ENCODE data around the gene ABR. TPM values are rescaled to one million over a fixed set of nuclear protein-coding genes. Genes with fewer than 3 reads are reported as not detected.
"Not testable (repeated sequence)": the region's sequence is repeated elsewhere in the genome, so short reads cannot be mapped to it uniquely, and the experiment has no call there.

The ABR gene
- total RNA-seq, 1 donor from 2014 or later = 24.5 TPM

DNA sequence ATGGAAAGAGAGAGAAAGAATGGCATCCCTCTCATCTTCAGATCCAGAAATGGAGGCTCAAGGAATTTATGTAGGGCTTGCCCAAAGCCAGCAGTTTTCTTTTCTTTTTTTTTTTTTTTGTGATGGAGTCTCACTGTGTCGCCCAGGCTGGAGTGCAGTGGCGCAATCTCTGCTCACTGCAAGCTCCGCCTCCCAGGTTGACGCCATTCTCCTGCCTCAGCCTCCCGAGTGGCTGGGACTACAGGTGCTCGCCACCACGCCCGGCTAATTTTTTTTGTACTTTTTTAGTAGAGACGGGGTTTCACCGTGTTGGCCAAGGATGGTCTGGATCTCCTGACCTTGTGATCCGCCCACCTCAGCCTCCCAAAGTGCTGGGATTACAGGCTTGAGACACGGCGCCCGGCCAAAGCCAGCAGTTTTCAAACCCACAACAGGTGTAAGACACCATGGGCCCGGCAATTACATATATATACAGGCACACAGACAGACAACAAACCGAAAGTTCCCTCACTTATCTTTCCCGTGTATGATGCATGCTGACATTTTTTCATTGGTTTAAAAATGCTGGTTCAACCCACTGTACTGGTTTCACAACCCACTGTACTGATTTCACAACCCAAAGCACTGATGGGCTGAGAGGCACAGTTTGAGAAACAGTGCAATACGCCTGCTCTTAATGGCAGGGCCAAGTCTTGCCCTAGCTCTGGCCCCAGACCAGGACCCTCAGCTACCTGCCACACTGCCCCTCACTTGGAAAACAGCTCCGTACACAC is 81.6 kb downstream of the ABR start:
- H3K4me3 ChIP-seq (ENCODE audit: low read length in 3 of 3); H3K9me3 ChIP-seq (ENCODE audit: control insufficient read depth in 3 of 3, low read length in 3 of 3); H3K27ac ChIP-seq (ENCODE audit: low read depth, low read length); H3K27me3 ChIP-seq (ENCODE audit: control insufficient read depth in 3 of 3, insufficient read depth in 3 of 3, low read length in 3 of 3); H3K9ac ChIP-seq (ENCODE audit: low read depth in 1 of 3, low read length in 3 of 3): not testable (repeated sequence)
- H3K36me3 ChIP-seq (ENCODE audit: control insufficient read depth in 3 of 3, insufficient read depth in 3 of 3, low read length in 3 of 3) = peaks cover 8 to 26% (median 16%) of the 10 kb centered on the region in 3 donors
- peaks cover under 1 to 27% (median 9%) of the 10 kb centered on the region in 3 donors for H3K4me1 ChIP-seq (ENCODE audit: control insufficient read depth in 3 of 3, insufficient read depth in 3 of 3, low read length in 3 of 3)

DNA sequence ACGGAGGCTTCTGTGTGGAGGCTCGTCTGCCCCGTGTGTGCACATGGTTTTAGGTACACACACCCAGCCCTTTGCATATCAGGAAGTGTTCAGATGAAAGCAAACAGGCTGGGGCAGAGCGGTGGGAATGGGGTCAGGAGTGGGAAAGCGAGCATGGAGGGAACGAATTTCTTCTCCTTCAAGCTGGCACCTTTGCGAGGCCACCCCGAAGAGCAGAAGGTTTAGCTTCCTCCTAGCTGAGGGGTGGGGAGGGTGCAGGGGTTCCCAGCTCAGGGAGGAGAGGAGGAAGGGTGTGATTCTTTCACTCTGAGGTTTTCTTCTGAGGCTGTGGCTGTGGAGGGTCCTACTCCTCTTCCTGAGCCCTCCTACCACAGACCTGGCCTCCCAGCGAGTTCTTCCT is 83.6 kb downstream of the ABR start:
- no peaks in the 10 kb centered on the region for H3K27me3 ChIP-seq (ENCODE audit: control insufficient read depth in 3 of 3, insufficient read depth in 3 of 3, low read length in 3 of 3)
- no peaks in the 10 kb centered on the region for H3K9me3 ChIP-seq (ENCODE audit: control insufficient read depth in 3 of 3, low read length in 3 of 3)
- H3K36me3 ChIP-seq (ENCODE audit: control insufficient read depth in 3 of 3, insufficient read depth in 3 of 3, low read length in 3 of 3) = peaks cover 12 to 33% (median 28%) of the 10 kb centered on the region in 3 donors
- H3K4me3 ChIP-seq (ENCODE audit: low read length in 3 of 3) = no peak overlapping the region
- H3K4me1 ChIP-seq (ENCODE audit: control insufficient read depth in 3 of 3, insufficient read depth in 3 of 3, low read length in 3 of 3) = peaks cover 0 to 24% (median 9%) of the 10 kb centered on the region in 3 donors
- no peak overlapping the region for H3K9ac ChIP-seq (ENCODE audit: low read depth in 1 of 3, low read length in 3 of 3)
- peak overlapping the region; percentile 40 for H3K27ac ChIP-seq (ENCODE audit: low read depth, low read length)

DNA sequence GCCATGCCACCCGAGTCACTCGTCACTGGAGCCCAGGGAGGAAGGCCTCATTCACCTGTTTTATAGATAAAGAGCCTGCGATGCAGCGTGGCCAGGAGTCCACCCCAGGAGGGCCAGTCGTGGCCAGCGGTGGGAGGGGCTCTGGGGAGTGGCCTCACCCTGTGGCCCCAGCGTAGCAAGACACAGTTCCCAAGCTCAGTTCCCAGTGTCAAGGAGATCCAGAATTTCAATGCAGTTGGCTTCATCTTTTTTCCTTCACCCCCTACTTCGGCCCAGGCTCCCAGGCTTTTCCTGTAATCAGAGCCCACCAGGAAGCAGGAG is 84.0 kb downstream of the ABR start:
- H3K9me3 ChIP-seq (ENCODE audit: control insufficient read depth in 3 of 3, low read length in 3 of 3) = no peaks in the 10 kb centered on the region
- H3K27ac ChIP-seq (ENCODE audit: low read depth, low read length) = peak overlapping the region; percentile 40
- H3K27me3 ChIP-seq (ENCODE audit: control insufficient read depth in 3 of 3, insufficient read depth in 3 of 3, low read length in 3 of 3) = no peaks in the 10 kb centered on the region
- peaks cover 0 to 24% (median 9%) of the 10 kb centered on the region in 3 donors for H3K4me1 ChIP-seq (ENCODE audit: control insufficient read depth in 3 of 3, insufficient read depth in 3 of 3, low read length in 3 of 3)
- H3K36me3 ChIP-seq (ENCODE audit: control insufficient read depth in 3 of 3, insufficient read depth in 3 of 3, low read length in 3 of 3) = peaks cover 17 to 37% (median 32%) of the 10 kb centered on the region in 3 donors
- no peak overlapping the region for H3K4me3 ChIP-seq (ENCODE audit: low read length in 3 of 3)
- H3K9ac ChIP-seq (ENCODE audit: low read depth in 1 of 3, low read length in 3 of 3) = peak overlapping the region in 1 of 3 donors; percentile 6

DNA sequence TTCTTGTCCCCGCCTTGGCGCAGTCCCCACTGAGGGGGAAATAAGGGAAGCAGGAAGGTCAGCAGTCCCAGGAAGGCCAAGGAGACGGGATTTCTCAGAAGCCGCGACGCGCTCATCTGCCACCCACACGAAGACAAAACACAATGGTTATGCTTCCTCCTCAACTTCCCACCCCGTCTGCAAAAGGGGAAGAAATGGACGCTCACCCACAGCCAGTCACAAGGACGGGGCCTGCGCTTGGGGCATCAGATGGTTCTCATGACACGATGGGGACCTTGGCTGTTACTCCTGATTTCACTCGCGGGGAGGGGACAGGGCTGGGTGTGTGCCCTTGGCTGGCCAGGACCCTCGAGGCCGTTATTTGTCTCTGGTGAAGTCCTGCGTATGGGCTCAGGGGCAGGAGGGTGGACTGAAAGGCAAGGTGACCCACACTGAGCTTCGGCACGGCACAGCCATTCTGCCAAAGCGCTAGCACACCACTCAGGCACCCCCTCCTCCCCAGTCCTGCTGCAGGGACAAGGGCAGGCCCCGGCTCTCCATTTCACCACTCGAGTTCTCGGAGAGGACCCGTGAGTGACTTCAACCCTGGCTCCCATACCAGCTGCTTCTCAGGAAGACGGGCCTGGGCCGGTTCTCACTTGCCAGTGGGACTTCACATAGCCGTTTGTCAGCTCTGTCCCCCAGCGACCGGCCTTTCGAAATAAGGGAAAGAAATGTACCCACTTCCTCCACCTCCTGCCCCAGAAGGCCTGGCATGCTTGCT is 84.5 kb downstream of the ABR start:
- peaks cover 0 to 20% (median 6%) of the 10 kb centered on the region in 3 donors for H3K4me1 ChIP-seq (ENCODE audit: control insufficient read depth in 3 of 3, insufficient read depth in 3 of 3, low read length in 3 of 3)

DNA sequence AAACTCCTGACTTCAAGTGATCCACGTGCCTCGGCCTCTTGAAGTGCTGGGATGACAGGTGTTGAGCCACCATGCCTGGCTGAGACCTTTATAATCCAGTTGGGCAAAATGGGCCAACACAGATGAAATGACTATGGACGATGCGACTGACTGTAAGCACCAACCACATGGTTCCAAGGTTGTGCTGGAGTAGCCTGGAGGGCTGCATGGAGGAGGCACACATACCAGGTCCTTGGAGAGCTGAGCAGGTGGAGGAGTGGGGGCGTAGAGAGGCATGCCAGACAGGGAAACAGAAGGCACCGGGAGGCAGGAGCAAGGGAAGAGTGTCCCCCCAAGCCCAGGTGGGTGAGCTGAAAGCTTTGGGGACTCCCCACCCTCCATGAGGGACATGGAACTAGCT is 85.2 kb downstream of the ABR start:
- Histone ChIP-seq H3K27ac (ENCODE audit: low read depth, low read length) (no peak overlapping the region), H3K4me1 (ENCODE audit: control insufficient read depth in 3 of 3, insufficient read depth in 3 of 3, low read length in 3 of 3) (peaks cover 0 to 24% (median 5%) of the 10 kb centered on the region in 3 donors), H3K9me3 (ENCODE audit: control insufficient read depth in 3 of 3, low read length in 3 of 3) (no peaks in the 10 kb centered on the region), H3K27me3 (ENCODE audit: control insufficient read depth in 3 of 3, insufficient read depth in 3 of 3, low read length in 3 of 3) (no peaks in the 10 kb centered on the region), H3K36me3 (ENCODE audit: control insufficient read depth in 3 of 3, insufficient read depth in 3 of 3, low read length in 3 of 3) (peaks cover 24 to 41% (median 38%) of the 10 kb centered on the region in 3 donors), H3K9ac (ENCODE audit: low read depth in 1 of 3, low read length in 3 of 3) (no peak overlapping the region), H3K4me3 (ENCODE audit: low read length in 3 of 3) (no peak overlapping the region)

More for the DNA sequence above, 84.5 kb downstream of the ABR start:
- no peaks in the 10 kb centered on the region for H3K27me3 ChIP-seq (ENCODE audit: control insufficient read depth in 3 of 3, insufficient read depth in 3 of 3, low read length in 3 of 3)
- peak overlapping the region; percentile 40 for H3K27ac ChIP-seq (ENCODE audit: low read depth, low read length)
- no peak overlapping the region for H3K4me3 ChIP-seq (ENCODE audit: low read length in 3 of 3)
- no peaks in the 10 kb centered on the region for H3K9me3 ChIP-seq (ENCODE audit: control insufficient read depth in 3 of 3, low read length in 3 of 3)
- H3K9ac ChIP-seq (ENCODE audit: low read depth in 1 of 3, low read length in 3 of 3) = peak overlapping the region in 1 of 3 donors; percentile 6
- H3K36me3 ChIP-seq (ENCODE audit: control insufficient read depth in 3 of 3, insufficient read depth in 3 of 3, low read length in 3 of 3) = peaks cover 21 to 38% (median 36%) of the 10 kb centered on the region in 3 donors

DNA sequence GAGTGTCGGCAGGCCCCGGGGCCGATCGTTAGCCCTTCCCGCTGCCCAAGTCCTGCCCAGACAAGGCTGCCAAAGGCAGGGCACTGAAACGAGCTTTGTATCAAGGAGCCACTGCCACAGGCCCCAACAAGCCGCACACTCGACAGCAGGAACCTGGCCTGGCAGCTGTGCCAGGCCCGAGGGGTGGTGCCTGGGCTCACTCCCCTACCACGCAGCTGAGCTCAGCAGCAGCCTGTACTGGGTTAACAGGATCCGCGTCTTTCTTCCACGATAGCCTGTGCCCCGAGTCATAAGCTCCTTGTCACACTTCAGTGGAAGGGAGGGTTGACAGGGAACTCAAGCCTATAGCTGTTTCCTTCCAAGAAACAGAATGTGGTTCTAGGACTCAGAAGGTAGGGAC is 87.9 kb downstream of the ABR start:
- H3K4me3 ChIP-seq (ENCODE audit: low read length in 3 of 3) = no peak overlapping the region
- no peaks in the 10 kb centered on the region for H3K27me3 ChIP-seq (ENCODE audit: control insufficient read depth in 3 of 3, insufficient read depth in 3 of 3, low read length in 3 of 3)
- H3K9ac ChIP-seq (ENCODE audit: low read depth in 1 of 3, low read length in 3 of 3) = no peak overlapping the region
- peaks cover 24 to 36% (median 33%) of the 10 kb centered on the region in 3 donors for H3K36me3 ChIP-seq (ENCODE audit: control insufficient read depth in 3 of 3, insufficient read depth in 3 of 3, low read length in 3 of 3)
- H3K4me1 ChIP-seq (ENCODE audit: control insufficient read depth in 3 of 3, insufficient read depth in 3 of 3, low read length in 3 of 3) = peaks cover 7 to 29% (median 12%) of the 10 kb centered on the region in 3 donors
- H3K27ac ChIP-seq (ENCODE audit: low read depth, low read length) = no peak overlapping the region
- no peaks in the 10 kb centered on the region for H3K9me3 ChIP-seq (ENCODE audit: control insufficient read depth in 3 of 3, low read length in 3 of 3)

DNA sequence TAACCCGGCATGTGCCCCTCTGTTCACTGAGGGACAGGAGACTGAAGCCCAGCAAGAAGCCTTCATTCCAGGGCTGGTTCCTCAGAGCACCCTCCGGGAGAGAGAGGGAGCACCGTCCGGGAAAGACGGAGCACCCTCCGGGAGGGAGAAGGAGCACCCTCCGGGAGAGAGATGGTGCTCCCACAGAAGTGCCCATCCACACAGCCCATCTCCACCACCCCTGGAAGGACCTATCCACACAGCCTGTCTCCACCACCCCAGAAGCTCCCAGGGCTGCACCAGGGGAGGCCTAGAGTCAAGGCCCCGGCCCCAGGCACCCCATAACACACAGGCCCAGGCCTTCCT is 88.6 kb downstream of the ABR start:
- Histone ChIP-seq H3K27ac (ENCODE audit: low read depth, low read length) (no peak overlapping the region), H3K9ac (ENCODE audit: low read depth in 1 of 3, low read length in 3 of 3) (no peak overlapping the region), H3K4me3 (ENCODE audit: low read length in 3 of 3) (no peak overlapping the region), H3K36me3 (ENCODE audit: control insufficient read depth in 3 of 3, insufficient read depth in 3 of 3, low read length in 3 of 3) (peaks cover 24 to 36% (median 33%) of the 10 kb centered on the region in 3 donors), H3K4me1 (ENCODE audit: control insufficient read depth in 3 of 3, insufficient read depth in 3 of 3, low read length in 3 of 3) (peaks cover 7 to 27% (median 10%) of the 10 kb centered on the region in 3 donors), H3K27me3 (ENCODE audit: control insufficient read depth in 3 of 3, insufficient read depth in 3 of 3, low read length in 3 of 3) (no peaks in the 10 kb centered on the region), H3K9me3 (ENCODE audit: control insufficient read depth in 3 of 3, low read length in 3 of 3) (no peaks in the 10 kb centered on the region)

DNA sequence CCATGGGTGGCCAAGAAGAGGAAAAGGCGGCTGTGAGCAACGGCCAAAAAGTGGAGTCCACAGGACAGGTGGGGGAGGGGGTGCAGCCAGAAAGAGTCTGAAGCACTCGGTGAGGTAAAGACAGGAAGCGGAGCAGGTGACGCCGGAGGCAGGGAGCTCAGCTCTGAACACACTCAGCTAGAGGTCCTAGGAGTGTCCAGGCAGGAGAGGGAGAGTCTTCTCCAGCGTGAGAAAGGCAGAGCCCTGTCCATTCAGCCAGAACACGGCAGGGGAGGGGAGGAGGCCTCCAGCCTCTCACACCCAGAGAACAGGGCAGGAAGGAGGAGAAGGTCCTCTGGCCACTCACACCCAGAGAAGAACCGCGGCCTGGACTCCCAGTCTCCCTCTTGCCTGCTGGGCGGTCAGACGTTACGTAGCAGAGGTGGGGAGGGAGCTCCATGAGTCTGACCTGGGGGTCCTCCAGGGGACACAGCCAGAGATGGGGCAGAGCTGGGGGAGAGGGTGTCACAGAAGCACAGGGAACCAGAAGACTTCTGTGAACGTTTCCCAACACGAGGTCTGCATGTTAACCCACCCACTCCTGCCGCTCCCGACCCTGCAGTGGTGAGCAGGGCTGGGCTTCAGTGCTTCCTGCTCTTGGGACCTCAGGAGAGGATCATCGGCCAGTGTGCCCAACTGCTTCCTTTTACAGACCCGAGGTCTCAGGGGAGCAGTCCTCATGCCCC is 89.2 kb downstream of the ABR start:
- Histone ChIP-seq H3K27ac (ENCODE audit: low read depth, low read length) (no peak overlapping the region), H3K4me1 (ENCODE audit: control insufficient read depth in 3 of 3, insufficient read depth in 3 of 3, low read length in 3 of 3) (peaks cover 7 to 21% (median 9%) of the 10 kb centered on the region in 3 donors), H3K9ac (ENCODE audit: low read depth in 1 of 3, low read length in 3 of 3) (no peak overlapping the region), H3K27me3 (ENCODE audit: control insufficient read depth in 3 of 3, insufficient read depth in 3 of 3, low read length in 3 of 3) (no peaks in the 10 kb centered on the region), H3K9me3 (ENCODE audit: control insufficient read depth in 3 of 3, low read length in 3 of 3) (no peaks in the 10 kb centered on the region), H3K36me3 (ENCODE audit: control insufficient read depth in 3 of 3, insufficient read depth in 3 of 3, low read length in 3 of 3) (peaks cover 24 to 36% (median 33%) of the 10 kb centered on the region in 3 donors), H3K4me3 (ENCODE audit: low read length in 3 of 3) (no peak overlapping the region)

DNA sequence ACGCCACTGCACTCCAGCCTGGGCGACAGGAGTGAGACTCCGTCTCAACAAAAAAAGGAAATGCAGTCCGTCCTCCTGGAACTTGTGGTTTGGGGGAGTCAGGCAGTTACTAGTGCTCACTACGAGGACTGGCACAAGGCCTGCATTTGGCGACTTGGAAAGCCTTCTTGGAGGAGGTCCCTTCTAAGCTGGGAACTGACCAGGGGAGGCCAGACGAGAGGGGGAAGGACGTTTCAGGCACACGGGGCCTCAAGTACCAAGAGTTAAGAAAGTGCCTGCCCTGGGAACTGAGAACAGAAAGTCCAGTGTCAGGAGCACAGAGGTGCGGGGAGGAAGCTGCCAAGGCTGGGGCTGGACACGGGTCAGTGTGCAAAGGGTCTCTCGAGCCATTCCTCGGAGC is 89.9 kb downstream of the ABR start:
- Histone ChIP-seq H3K4me3 (ENCODE audit: low read length in 3 of 3) (no peak overlapping the region), H3K36me3 (ENCODE audit: control insufficient read depth in 3 of 3, insufficient read depth in 3 of 3, low read length in 3 of 3) (peaks cover 24 to 32% (median 30%) of the 10 kb centered on the region in 3 donors), H3K9ac (ENCODE audit: low read depth in 1 of 3, low read length in 3 of 3) (no peak overlapping the region), H3K9me3 (ENCODE audit: control insufficient read depth in 3 of 3, low read length in 3 of 3) (no peaks in the 10 kb centered on the region), H3K27ac (ENCODE audit: low read depth, low read length) (no peak overlapping the region), H3K4me1 (ENCODE audit: control insufficient read depth in 3 of 3, insufficient read depth in 3 of 3, low read length in 3 of 3) (peaks cover 7 to 19% (median 9%) of the 10 kb centered on the region in 3 donors), H3K27me3 (ENCODE audit: control insufficient read depth in 3 of 3, insufficient read depth in 3 of 3, low read length in 3 of 3) (no peaks in the 10 kb centered on the region)

Data from skeletal muscle tissue (tissue), 4 donors.